Measurements from ENCODE around the gene ING3. TPM values are rescaled to one million over a fixed set of nuclear protein-coding genes. Genes with fewer than 3 reads are reported as not detected.

The ING3 gene
- total RNA-seq, 2 experiments from 2014 or later = 12.5 to 22.2 TPM

- H3K27ac ChIP-seq (ENCODE audit: low read depth, low read length, poor library complexity, severe bottlenecking) = no peak overlapping the region
- no peaks in the 10 kb centered on the region for H3K9me2 ChIP-seq (ENCODE audit: insufficient read depth, low read length)
- peak overlapping the region; percentile 94 for H2AFZ ChIP-seq (ENCODE audit: low read length)
- peaks cover 14% of the 10 kb centered on the region for H3K4me1 ChIP-seq (ENCODE audit: insufficient read depth, low read length, poor library complexity, severe bottlenecking)
- no TSS peak for BruUV-seq (replicated peaks)
- peak overlapping the region; percentile 77 for H3K4me3 ChIP-seq (ENCODE audit: low read depth, low read length, poor library complexity, severe bottlenecking)
- no peaks in the 10 kb centered on the region for H3K9me3 ChIP-seq (ENCODE audit: low read length)
- peaks cover 20% of the 10 kb centered on the region for H3K36me3 ChIP-seq (ENCODE audit: insufficient read depth, low read length)
- peak overlapping the region; percentile 77 for H3K4me2 ChIP-seq (ENCODE audit: low read length)
- ChIA-PET CTCF (ENCODE audit: unreplicated experiment) (no interaction called here), POLR2A (no interaction called here)
- H4K20me1 ChIP-seq (ENCODE audit: insufficient read depth, low read length) = no peaks in the 10 kb centered on the region
- intact Hi-C loops (cut with micrococcal nuclease; ENCODE audit: unreplicated experiment) = no loop called here
- H3K79me2 ChIP-seq (ENCODE audit: insufficient read depth, low read depth, low read length) = peaks cover 38% of the 10 kb centered on the region
- TF ChIP-seq CTCF (conservative IDR thresholded peaks at IDR 0.05; ENCODE audit: low read length) (no peak), EZH2phosphoT487 (IDR thresholded peaks at IDR 0.05; ENCODE audit: borderline replicate concordance, low read depth, low read length) (no peak)
- peak; percentile 2 for DNase-seq (ENCODE audit: low spot score)
These were observed 1.1 kb upstream of the ING3 start for GRCh38 chr7:120949393-120949911.

GRCh38 chr7:120949998-120950538 lies 509 bp upstream of the ING3 start:
- Histone ChIP-seq H3K27ac (ENCODE audit: low read depth, low read length, poor library complexity, severe bottlenecking) (peak overlapping the region; percentile 34), H3K9me2 (ENCODE audit: insufficient read depth, low read length) (no peaks in the 10 kb centered on the region), H3K4me3 (ENCODE audit: low read depth, low read length, poor library complexity, severe bottlenecking) (peak overlapping the region; percentile 77), H2AFZ (ENCODE audit: low read length) (peak overlapping the region; percentile 94), H3K79me2 (ENCODE audit: insufficient read depth, low read depth, low read length) (peaks cover 38% of the 10 kb centered on the region), H3K4me2 (ENCODE audit: low read length) (peak overlapping the region; percentile 77), H3K9me3 (ENCODE audit: low read length) (no peaks in the 10 kb centered on the region), H3K4me1 (ENCODE audit: insufficient read depth, low read length, poor library complexity, severe bottlenecking) (peaks cover 14% of the 10 kb centered on the region), H4K20me1 (ENCODE audit: insufficient read depth, low read length) (no peaks in the 10 kb centered on the region), H3K36me3 (ENCODE audit: insufficient read depth, low read length) (peaks cover 27% of the 10 kb centered on the region)
- peak; percentile 1 for DNase-seq (ENCODE audit: low spot score)
- ChIA-PET CTCF (ENCODE audit: unreplicated experiment) (no interaction called here), POLR2A (interaction anchor here (0.6 to 0.9 kb wide), 6 partner anchors 12 to 886 kb away, joined by 3 to 8 read pairs (median 4); no protein-coding TSS in a partner anchor)
- no peak for TF ChIP-seq EZH2phosphoT487 (IDR thresholded peaks at IDR 0.05; ENCODE audit: borderline replicate concordance, low read depth, low read length)
- no peak for TF ChIP-seq CTCF (conservative IDR thresholded peaks at IDR 0.05; ENCODE audit: low read length)
- TSS peak; percentile 97 for BruUV-seq (replicated peaks)
- intact Hi-C loops (cut with micrococcal nuclease; ENCODE audit: unreplicated experiment) = loop anchor here (5.0 kb wide), 2 partner anchors 232 to 447 kb away; partner anchors contain the start of gene FAM3C

GRCh38 chr7:120951309-120951699 lies 727 bp downstream of the ING3 start:
- Histone ChIP-seq H3K9me2 (ENCODE audit: insufficient read depth, low read length) (no peaks in the 10 kb centered on the region), H2AFZ (ENCODE audit: low read length) (peak overlapping the region; percentile 59; the same call in 1 of the 2 replicates), H3K4me3 (ENCODE audit: low read depth, low read length, poor library complexity, severe bottlenecking) (peak overlapping the region; percentile 77), H3K9me3 (ENCODE audit: low read length) (no peaks in the 10 kb centered on the region), H3K79me2 (ENCODE audit: insufficient read depth, low read depth, low read length) (peaks cover 38% of the 10 kb centered on the region), H3K4me2 (ENCODE audit: low read length) (peak overlapping the region; percentile 93), H3K36me3 (ENCODE audit: insufficient read depth, low read length) (peaks cover 39% of the 10 kb centered on the region), H3K4me1 (ENCODE audit: insufficient read depth, low read length, poor library complexity, severe bottlenecking) (peaks cover 14% of the 10 kb centered on the region), H4K20me1 (ENCODE audit: insufficient read depth, low read length) (no peaks in the 10 kb centered on the region), H3K27ac (ENCODE audit: low read depth, low read length, poor library complexity, severe bottlenecking) (peak overlapping the region; percentile 80)
- ChIA-PET CTCF (ENCODE audit: unreplicated experiment) (no interaction called here), POLR2A (interaction anchor here (0.6 to 1.0 kb wide), 2 partner anchors 88 to 231 kb away, joined by 3 to 5 read pairs; no protein-coding TSS in a partner anchor)
- intact Hi-C loops (cut with micrococcal nuclease; ENCODE audit: unreplicated experiment) = loop anchor here (5.0 kb wide), 2 partner anchors 231 to 446 kb away; partner anchors contain the start of gene FAM3C
- no TSS peak for BruUV-seq (replicated peaks)
- TF ChIP-seq CTCF (conservative IDR thresholded peaks at IDR 0.05; ENCODE audit: low read length) = no peak
- TF ChIP-seq EZH2phosphoT487 (IDR thresholded peaks at IDR 0.05; ENCODE audit: borderline replicate concordance, low read depth, low read length) = no peak
- no peak for DNase-seq (ENCODE audit: low spot score)

Measured in OCI-LY7 (cell line).